H9 (cell line): ENCODE results near the gene KRTAP10-4. TPM values are rescaled to one million over a fixed set of nuclear protein-coding genes. Genes with fewer than 3 reads are reported as not detected.

Source experiments
- DNase-seq: peaks from one replicate; pipeline ENCODE4 v3.0.0-alpha.2; 2017
- H2AFZ ChIP-seq: one replicate; pipeline ENCODE4 v1.6.1; 2013; ENCODE audit warnings: mild to moderate bottlenecking, low read length, control low read depth, moderate library complexity
- H2AK5ac ChIP-seq: 2 replicates; pipeline ENCODE4 v1.6.1; 2013; ENCODE audit warnings: low read length, control low read depth, mixed read lengths; ENCODE audit not compliant: insufficient read length
- H2BK120ac ChIP-seq: one replicate; pipeline ENCODE4 v1.6.1; 2013; ENCODE audit warnings: low read depth, mild to moderate bottlenecking, low read length, control low read depth, inconsistent platforms; ENCODE audit not compliant: poor library complexity, severe bottlenecking
- H2BK12ac ChIP-seq: 2 replicates; pipeline ENCODE4 v1.6.1; 2013; ENCODE audit warnings: low read length, control low read depth, mixed read lengths, low read depth; ENCODE audit not compliant: insufficient read length
- H2BK15ac ChIP-seq: 2 replicates; pipeline ENCODE4 v1.6.1; 2013; ENCODE audit warnings: low read depth, low read length, control low read depth
- H2BK20ac ChIP-seq: one replicate; pipeline ENCODE4 v1.6.1; 2013; ENCODE audit warnings: low read depth, mild to moderate bottlenecking, low read length, control low read depth, inconsistent platforms; ENCODE audit not compliant: poor library complexity, severe bottlenecking
- H2BK5ac ChIP-seq: 2 replicates; pipeline ENCODE4 v1.6.1; 2013; ENCODE audit warnings: low read length, control low read depth, mixed read lengths; ENCODE audit not compliant: insufficient read length
- H3K14ac ChIP-seq: 2 replicates; pipeline ENCODE4 v1.6.1; 2013; ENCODE audit warnings: low read length, control low read depth; ENCODE audit not compliant: insufficient read depth
- H3K18ac ChIP-seq: 2 replicates; pipeline ENCODE4 v1.6.1; 2013; ENCODE audit warnings: low read depth, mild to moderate bottlenecking, mixed read lengths, low read length, control low read depth; ENCODE audit not compliant: insufficient read length
- H3K23ac ChIP-seq: 2 replicates; pipeline ENCODE4 v1.6.1; 2013; ENCODE audit warnings: low read length, control low read depth, mixed read lengths, low read depth; ENCODE audit not compliant: insufficient read length
- H3K23me2 ChIP-seq: 2 replicates; pipeline ENCODE4 v1.6.1; 2013; ENCODE audit warnings: low read depth, mild to moderate bottlenecking, mixed read lengths, low read length, control low read depth; ENCODE audit not compliant: insufficient read length, poor library complexity, severe bottlenecking
- H3K27ac ChIP-seq: 2 replicates; pipeline ENCODE4 v1.5.1; 2013; ENCODE audit warnings: low read length, control low read depth, mixed read lengths, low read depth; ENCODE audit not compliant: insufficient read length
- H3K27me3 ChIP-seq: 2 replicates; pipeline ENCODE4 v1.6.1; 2013; ENCODE audit warnings: low read length, control low read depth, inconsistent platforms; ENCODE audit not compliant: insufficient read depth
- H3K4ac ChIP-seq: 2 replicates; pipeline ENCODE4 v1.6.1; 2013; ENCODE audit warnings: low read depth, mild to moderate bottlenecking, control low read depth, inconsistent platforms, low read length, moderate library complexity
- H3K4me1 ChIP-seq: 2 replicates; pipeline ENCODE4 v1.6.1; 2013; ENCODE audit warnings: low read length, control low read depth, inconsistent platforms; ENCODE audit not compliant: insufficient read depth
- H3K4me2 ChIP-seq: 2 replicates; pipeline ENCODE4 v1.6.1; 2013; ENCODE audit warnings: low read length, control low read depth, mixed read lengths; ENCODE audit not compliant: insufficient read length, insufficient read depth
- H3K56ac ChIP-seq: 2 replicates; pipeline ENCODE4 v1.6.1; 2013; ENCODE audit warnings: low read depth, mild to moderate bottlenecking, mixed read lengths, low read length, control low read depth; ENCODE audit not compliant: insufficient read length
- H3K79me1 ChIP-seq: 2 replicates; pipeline ENCODE4 v1.6.1; 2013; ENCODE audit warnings: low read depth, mild to moderate bottlenecking, moderate library complexity, low read length, control low read depth, inconsistent platforms; ENCODE audit not compliant: insufficient read depth, poor library complexity, severe bottlenecking
- H3K79me2 ChIP-seq: 2 replicates; pipeline ENCODE4 v1.6.1; 2013; ENCODE audit warnings: low read length, control low read depth, inconsistent platforms; ENCODE audit not compliant: insufficient read depth
- H3K9ac ChIP-seq: 2 replicates; pipeline ENCODE4 v1.6.1; 2013; ENCODE audit warnings: low read length, control low read depth, mixed read lengths; ENCODE audit not compliant: insufficient read length; ENCODE audit errors: extremely low read depth
- H3K9me3 ChIP-seq: one replicate; pipeline ENCODE4 v1.6.1; 2013; ENCODE audit warnings: low read depth, low read length, inconsistent platforms; ENCODE audit not compliant: control insufficient read depth
- H3T11ph ChIP-seq: one replicate; pipeline ENCODE4 v1.6.1; 2013; ENCODE audit warnings: mild to moderate bottlenecking, low read length, control low read depth, inconsistent platforms
- H4K20me1 ChIP-seq: one replicate; pipeline ENCODE4 v1.6.1; 2013; ENCODE audit not compliant: control insufficient read depth, insufficient read length, insufficient read depth
- H4K5ac ChIP-seq: 2 replicates; pipeline ENCODE4 v1.6.1; 2013; ENCODE audit warnings: low read depth, mild to moderate bottlenecking, mixed read lengths, low read length, control low read depth; ENCODE audit not compliant: insufficient read length
- H4K8ac ChIP-seq: replicated peaks from 2 replicates; pipeline ENCODE4 v1.6.1; 2013; ENCODE audit warnings: low read length, control low read depth, mixed read lengths, low read depth; ENCODE audit not compliant: insufficient read length
- H4K91ac ChIP-seq: 2 replicates; pipeline ENCODE4 v1.6.1; 2013; ENCODE audit warnings: low read depth, mild to moderate bottlenecking, moderate library complexity, mixed read lengths, low read length, control low read depth; ENCODE audit not compliant: insufficient read length
- H3K27ac Mint-ChIP-seq, 3 experiments: 2 replicates in 2 of 3; 3 replicates in 1 of 3; pipeline ENCODE4 v1.8.0; 2020 to 2021; ENCODE audit warnings: mixed read lengths in 3 of 3, mild to moderate bottlenecking in 1 of 3, moderate library complexity in 1 of 3
- H3K27me3 Mint-ChIP-seq: 2 replicates; pipeline ENCODE4 v1.8.0; 2021; ENCODE audit warnings: low read depth, mild to moderate bottlenecking, moderate library complexity, mixed read lengths
- H3K36me3 Mint-ChIP-seq, 3 experiments: 2 replicates in 2 of 3; 3 replicates in 1 of 3; pipeline ENCODE4 v1.8.0; 2020 to 2021; ENCODE audit warnings: low read depth in 3 of 3, mixed read lengths in 3 of 3; ENCODE audit not compliant: insufficient read depth in 1 of 3
- H3K4me1 Mint-ChIP-seq, 2 experiments: 2 replicates each; pipeline ENCODE4 v1.8.0; 2020; ENCODE audit warnings: mixed read lengths in 2 of 2
- H3K4me3 Mint-ChIP-seq, 2 experiments: 2 replicates in 1 of 2; 3 replicates in 1 of 2; pipeline ENCODE4 v1.8.0; 2020 to 2021; ENCODE audit warnings: mild to moderate bottlenecking in 2 of 2, mixed read lengths in 2 of 2, moderate library complexity in 1 of 2
- H3K9me3 Mint-ChIP-seq, 2 experiments: 2 replicates in 1 of 2; 3 replicates in 1 of 2; pipeline ENCODE4 v1.8.0; 2020; ENCODE audit warnings: mild to moderate bottlenecking in 2 of 2, mixed read lengths in 2 of 2, moderate library complexity in 1 of 2
- CTCF ChIP-seq: fragments of 200-600 bp; sonication (generic); conservative IDR thresholded peaks from 3 replicates; pipeline ENCODE4 v1.8.0; 2021; ENCODE audit warnings: antibody characterized with exemption, mild to moderate bottlenecking
- WGBS: extraction: QIAGEN DNeasy Blood & Tissue Kit; methylation state at CpG from one replicate; pipeline ENCODE4 v1.1.7; 2013; ENCODE audit warnings: missing lambda C conversion rate, low lambda C conversion rate, mixed read lengths; ENCODE audit not compliant: insufficient read length; ENCODE audit errors: extremely low coverage; 5-methylcytosine and 5-hydroxymethylcytosine counted together
- total RNA-seq: library from RNA; stranded (reverse); gene quantifications from 2 replicates; pipeline ENCODE4 v1.2.1, GENCODE V29; 2021

Gene KRTAP10-4
- total RNA-seq, 1 experiment from 2014 or later = not detected

- H3K14ac ChIP-seq = no peak overlapping the region
- H3K23me2 ChIP-seq = no peaks in the 10 kb centered on the region
- H2BK120ac ChIP-seq = no peak overlapping the region
- no peak overlapping the region for H2BK12ac ChIP-seq
- no peak overlapping the region for H3K18ac ChIP-seq
- H4K8ac ChIP-seq = no peak overlapping the region
- no peak overlapping the region for H3K27ac ChIP-seq
- H3K79me1 ChIP-seq = no peaks in the 10 kb centered on the region
- peaks cover 33 to 38% of the 10 kb centered on the region in 2 experiments for H3K9me3 Mint-ChIP-seq
- H3K36me3 Mint-ChIP-seq = peaks cover 8 to 26% (median 21%) of the 10 kb centered on the region in 3 experiments
- H3K4me1 Mint-ChIP-seq = peaks cover 24 to 27% of the 10 kb centered on the region in 2 experiments
- H2AFZ ChIP-seq = no peak overlapping the region
- H3K4me2 ChIP-seq = no peak overlapping the region
- no peak overlapping the region for H3T11ph ChIP-seq
- no peak overlapping the region for H2BK20ac ChIP-seq
- no peak overlapping the region for H2BK15ac ChIP-seq
- no peak overlapping the region for H2BK5ac ChIP-seq
- H4K91ac ChIP-seq = no peak overlapping the region
- no peak overlapping the region for H3K4me3 Mint-ChIP-seq
- no peak overlapping the region for H3K9ac ChIP-seq
- H3K27me3 Mint-ChIP-seq = peaks cover 7% of the 10 kb centered on the region; the same call in 1 of the 2 replicates
- H3K79me2 ChIP-seq = no peaks in the 10 kb centered on the region
- no peak overlapping the region for H4K5ac ChIP-seq
- no peaks in the 10 kb centered on the region for H3K27me3 ChIP-seq
- no peaks in the 10 kb centered on the region for H3K4me1 ChIP-seq
- H3K56ac ChIP-seq = no peak overlapping the region
- no peak for DNase-seq
- no peak overlapping the region for H3K27ac Mint-ChIP-seq
- H3K4ac ChIP-seq = no peak overlapping the region
- H4K20me1 ChIP-seq = no peaks in the 10 kb centered on the region
- no peak for TF ChIP-seq CTCF
- H2AK5ac ChIP-seq = no peak overlapping the region
- peaks cover 9% of the 10 kb centered on the region for H3K9me3 ChIP-seq
- no peak overlapping the region for H3K23ac ChIP-seq
- WGBS = no CpG with 5 or more reads among the region's 26 CpGs
These were observed 40.0 kb downstream of the KRTAP10-4 start for GRCh38 chr21:44613386-44614155.
